Panc1 (cell line): Measurements from ENCODE around the gene SREK1IP1. TPM values are rescaled to one million over a fixed set of nuclear protein-coding genes. Genes with fewer than 3 reads are reported as not detected.

Experiments
- ATAC-seq: fragments of 200-7000 bp; cut with Tn5 transposase; 2 replicates; pipeline ENCODE4 v1.9.1; 2020; ENCODE audit warnings: mild to moderate bottlenecking, moderate library complexity
- BruUV-seq: library from RNA; stranded (reverse); fragments of 400-500 nt; replicated peaks from 2 replicates; lab custom pipeline; 2021; lab: Mats Ljungman, UMichigan
- CTCF ChIA-PET: fragments of 300-600 bp; sonication (Branson Sonifier 250); formaldehyde crosslinking; loops from one replicate; lab custom pipeline; 2022; ENCODE audit warnings: antibody characterized with exemption; lab: Charles Lee
- POLR2A ChIA-PET: fragments of 300-600 bp; sonication (Branson Sonifier 250); formaldehyde crosslinking; loops from one replicate; lab custom pipeline; 2022; ENCODE audit warnings: antibody characterized with exemption; lab: Charles Lee
- DNase-seq: peaks from one replicate; pipeline ENCODE4 v3.0.0-alpha.2; 2010; ENCODE audit warnings: low read depth, low spot score
- H3K27ac ChIP-seq: 2 replicates; pipeline ENCODE4 v1.5.1; 2011; ENCODE audit warnings: mild to moderate bottlenecking, low read length, inconsistent platforms
- H3K27me3 ChIP-seq: fragments of 200-500 bp; sonication (Bioruptor generic); 2 replicates; pipeline ENCODE4 v1.6.0; 2014; ENCODE audit warnings: low read length, inconsistent platforms; ENCODE audit not compliant: control insufficient read depth, insufficient read depth
- H3K36me3 ChIP-seq: fragments of 200-500 bp; sonication (Bioruptor generic); 2 replicates; pipeline ENCODE4 v1.5.1; 2014; ENCODE audit warnings: inconsistent platforms, mild to moderate bottlenecking, low read length, moderate library complexity; ENCODE audit not compliant: control insufficient read depth, insufficient read depth
- H3K4me1 ChIP-seq: 2 replicates; pipeline ENCODE4 v1.5.1; 2011; ENCODE audit warnings: inconsistent platforms, mild to moderate bottlenecking, low read length, moderate library complexity; ENCODE audit not compliant: control insufficient read depth, insufficient read depth
- H3K4me3 ChIP-seq, 2 experiments: 2 replicates each; pipeline ENCODE4 v1.5.1; 2011 to 2012; ENCODE audit warnings: low read depth in 2 of 2, low read length in 2 of 2, mild to moderate bottlenecking in 2 of 2, inconsistent platforms in 1 of 2, moderate library complexity in 1 of 2
- H3K9me3 ChIP-seq: fragments of 200-500 bp; sonication (Bioruptor generic); 2 replicates; pipeline ENCODE4 v1.5.1; 2014; ENCODE audit warnings: low read depth, mild to moderate bottlenecking, inconsistent platforms, low read length, moderate library complexity; ENCODE audit not compliant: control insufficient read depth, insufficient read depth
- CTCF ChIP-seq: fragments of 450-650 bp; IDR thresholded peaks from 2 replicates; pipeline ENCODE4 v1.5.1; 2017; ENCODE audit warnings: mild to moderate bottlenecking
- POLR2AphosphoS5 ChIP-seq: IDR thresholded peaks from 2 replicates; pipeline ENCODE4 v1.6.1; 2012; ENCODE audit warnings: mild to moderate bottlenecking, low read depth, low read length, moderate library complexity
- REST ChIP-seq, 2 experiments: IDR thresholded peaks; 2 replicates each; pipeline ENCODE4 v1.6.1; 2011 to 2012; ENCODE audit warnings: low read depth in 2 of 2, control low read depth in 1 of 2, low read length in 1 of 2, mild to moderate bottlenecking in 1 of 2, moderate library complexity in 1 of 2; ENCODE audit not compliant: insufficient read depth in 1 of 2
- SIN3A ChIP-seq: IDR thresholded peaks from 2 replicates; pipeline ENCODE4 v1.6.1; 2012; ENCODE audit warnings: low read depth, mild to moderate bottlenecking, low read length, moderate library complexity, borderline replicate concordance; ENCODE audit not compliant: insufficient read depth
- TCF7L2 ChIP-seq: IDR thresholded peaks from 2 replicates; pipeline ENCODE4 v1.6.1; 2011; ENCODE audit warnings: mild to moderate bottlenecking, low read depth, low read length, inconsistent platforms
- in situ Hi-C: cut with HindIII; loops from 2 replicates; pipeline ENCODE4 v1.10.0; 2016; ENCODE audit warnings: low sequenced_read_pairs, low pct_unique_long_range_greater_than_20kb
- intact Hi-C: fragments of 100-400 bp; cut with micrococcal nuclease; formaldehyde crosslinking; loops from one replicate; pipeline ENCODE4 v1.10.0; 2022; ENCODE audit not compliant: unreplicated experiment
- total RNA-seq: library from RNA; stranded (reverse); gene quantifications from one replicate; pipeline ENCODE4 v1.2.1, GENCODE V29; 2021; ENCODE audit not compliant: unreplicated experiment

SREK1IP1 gene
- total RNA-seq, 1 experiment from 2014 or later, result 13.3 TPM

- intact Hi-C loops (no loop called here), in situ Hi-C loops (no loop called here)
- DNase-seq (no peak), ATAC-seq (no peak)
- BruUV-seq, result no TSS peak
- Histone ChIP-seq H3K9me3 (no peaks in the 10 kb centered on the region), H3K4me1 (no peaks in the 10 kb centered on the region), H3K27ac (no peak overlapping the region), H3K4me3 (no peak overlapping the region), H3K36me3 (no peaks in the 10 kb centered on the region), H3K27me3 (no peaks in the 10 kb centered on the region)
- POLR2A ChIA-PET, result no interaction called here
- no peak for TF ChIP-seq CTCF
- no peak for TF ChIP-seq REST (IDR thresholded peaks at IDR 0.05; ENCODE audit: insufficient read depth in 1 of 2, low read depth in 2 of 2, low read length in 1 of 2)
- no peak for TF ChIP-seq TCF7L2
- no peak for TF ChIP-seq POLR2AphosphoS5
- TF ChIP-seq SIN3A, result no peak
- CTCF ChIA-PET, result interaction anchor here (0.6 kb wide), 1 partner anchor 30 kb away, joined by 5 read pairs; no protein-coding TSS in a partner anchor
Observed at GRCh38 chr5:64744914-64745313, 23.6 kb downstream of the SREK1IP1 start.

- no TSS peak for BruUV-seq
- POLR2A ChIA-PET, result no interaction called here
- Histone ChIP-seq H3K4me3 (no peak overlapping the region), H3K9me3 (no peaks in the 10 kb centered on the region), H3K27ac (no peak overlapping the region), H3K27me3 (no peaks in the 10 kb centered on the region), H3K4me1 (no peaks in the 10 kb centered on the region), H3K36me3 (no peaks in the 10 kb centered on the region)
- ATAC-seq, result no peak
- CTCF ChIA-PET, result no interaction called here
- in situ Hi-C loops, result no loop called here
- intact Hi-C loops, result no loop called here
- TF ChIP-seq REST (IDR thresholded peaks at IDR 0.05; ENCODE audit: insufficient read depth in 1 of 2, low read depth in 2 of 2, low read length in 1 of 2), result no peak
- no peak for TF ChIP-seq SIN3A
- no peak for TF ChIP-seq TCF7L2
- no peak for TF ChIP-seq CTCF
- TF ChIP-seq POLR2AphosphoS5, result no peak
- no peak for DNase-seq
Observed at GRCh38 chr5:64742821-64743220, 25.7 kb downstream of the SREK1IP1 start.
